GM18520 (cell line): ENCODE data around the gene LENG9.

ENCODE experiments used
- ATAC-seq: cut with Tn5 transposase; IDR thresholded peaks from one replicate; pipeline ENCODE4 v1.9.1; 2021; ENCODE audit not compliant: unreplicated experiment

LENG9 gene

GRCh38 chr19:54422136-54422535 is 41.4 kb downstream of the LENG9 start:
- no peak for ATAC-seq

GRCh38 chr19:54421521-54421920 is 42.1 kb downstream of the LENG9 start:
- no peak for ATAC-seq

- ATAC-seq = no peak
These were observed 42.4 kb downstream of the LENG9 start for GRCh38 chr19:54421169-54421516.

GRCh38 chr19:54420383-54421168 is 43.0 kb downstream of the LENG9 start:
- no peak for ATAC-seq

- ATAC-seq = no peak
These were observed 43.6 kb downstream of the LENG9 start for GRCh38 chr19:54420068-54420382.

- ATAC-seq = no peak
These were observed 44.4 kb downstream of the LENG9 start for GRCh38 chr19:54418930-54419800.

GRCh38 chr19:54418030-54418929 is 45.3 kb downstream of the LENG9 start:
- ATAC-seq = no peak

GRCh38 chr19:54416695-54417491 is 46.7 kb downstream of the LENG9 start:
- ATAC-seq = no peak

GRCh38 chr19:54415901-54416673 is 47.5 kb downstream of the LENG9 start:
- no peak for ATAC-seq

GRCh38 chr19:54415208-54415900 is 48.2 kb downstream of the LENG9 start, which contains the start of gene TTYH1:
TSS of gene TTYH1 (plus strand) at chr19:54415464. CDS start at chr19:54415553, 89 bp downstream.
- ATAC-seq = no peak

- no peak for ATAC-seq
These were observed 49.4 kb downstream of the LENG9 start for GRCh38 chr19:54414156-54414555.

GRCh38 chr19:54412877-54413276 is 50.7 kb downstream of the LENG9 start:
- no peak for ATAC-seq
